Central memory CD4-positive, alpha-beta T cell (primary cell): ENCODE results near the gene RNF223.

Experiments
- DNase-seq: peaks from one replicate; pipeline ENCODE4 v3.0.0; 2022
- total RNA-seq, 3 experiments: gene quantifications; one replicate each; lab custom pipeline; 2026; lab: John Stamatoyannopoulos, UW

RNF223 gene
- total RNA-seq = 0 to 0.04 (median 0) reads per million in 3 experiments

DNA sequence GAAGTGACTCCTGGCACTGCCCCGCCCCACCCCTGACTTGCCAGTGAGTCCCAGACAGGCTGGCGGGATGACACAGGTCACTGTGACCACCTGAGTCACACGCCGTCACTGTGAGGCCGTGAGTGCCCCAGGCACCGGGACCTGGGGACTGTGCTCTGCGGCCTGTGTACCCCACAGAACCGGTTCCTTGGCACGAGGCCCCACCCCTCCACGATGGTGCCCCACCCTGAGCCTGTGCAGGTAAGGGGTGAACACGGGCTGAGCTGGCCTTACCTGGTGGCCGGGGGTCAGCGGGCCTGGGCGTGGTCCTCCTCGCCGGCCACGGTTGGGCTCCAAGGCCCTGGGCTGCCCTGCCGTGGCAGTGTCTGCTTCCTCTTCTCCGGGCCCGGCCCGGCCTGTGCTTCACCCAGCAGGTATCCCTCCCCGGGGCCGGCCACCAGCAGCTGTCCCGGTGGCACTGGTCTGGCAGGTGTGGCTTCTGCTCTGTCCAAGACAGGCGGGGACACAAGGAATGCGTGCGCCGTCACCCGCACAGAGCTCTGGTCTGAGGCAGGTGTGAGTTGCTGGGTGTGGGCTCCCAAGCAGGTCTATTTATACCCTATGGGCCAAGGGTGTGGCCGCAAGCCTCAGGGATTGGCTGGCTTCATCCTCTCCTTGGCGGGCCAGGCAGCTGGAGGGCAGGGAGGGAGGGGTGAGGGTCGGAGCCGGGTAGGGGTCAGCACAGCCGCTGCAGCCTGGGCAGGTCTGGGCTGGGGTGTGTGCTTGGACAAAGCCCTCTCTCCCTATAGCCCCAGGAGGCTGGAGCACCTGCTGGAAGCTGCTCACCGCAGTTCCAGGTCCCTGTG, at the start of gene RNF223:
Gene RNF223 (minus strand): TSS at position 564 of the 845 bp plus-strand sequence. CDS start 1,740 bp downstream, outside the sequence.
- no peak for DNase-seq

DNA sequence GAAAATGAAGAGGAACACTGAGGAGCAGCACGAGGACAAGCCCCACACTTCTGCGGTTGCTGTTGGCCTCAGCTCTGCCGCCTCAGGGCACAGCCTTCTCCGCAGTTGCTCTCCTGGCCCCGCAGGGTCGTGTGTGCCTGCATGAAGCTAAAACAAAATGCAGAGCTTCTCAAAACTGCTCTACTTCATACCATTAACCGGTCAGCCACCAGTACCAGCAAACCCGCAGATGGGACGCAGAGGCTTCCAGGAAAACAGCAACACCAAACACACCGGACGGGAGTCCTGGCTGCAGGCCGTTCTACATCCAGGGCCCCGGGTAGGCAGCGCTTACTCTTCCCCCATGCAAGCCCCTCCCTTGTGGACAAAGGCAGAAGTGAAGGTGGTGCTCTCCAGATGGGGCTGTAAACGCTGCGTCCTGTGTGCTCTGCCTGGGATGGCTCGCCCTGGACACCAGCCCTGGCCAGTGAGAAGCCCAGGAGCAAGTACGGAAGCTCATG, 48.9 kb upstream of the RNF223 start:
- no peak for DNase-seq

DNA sequence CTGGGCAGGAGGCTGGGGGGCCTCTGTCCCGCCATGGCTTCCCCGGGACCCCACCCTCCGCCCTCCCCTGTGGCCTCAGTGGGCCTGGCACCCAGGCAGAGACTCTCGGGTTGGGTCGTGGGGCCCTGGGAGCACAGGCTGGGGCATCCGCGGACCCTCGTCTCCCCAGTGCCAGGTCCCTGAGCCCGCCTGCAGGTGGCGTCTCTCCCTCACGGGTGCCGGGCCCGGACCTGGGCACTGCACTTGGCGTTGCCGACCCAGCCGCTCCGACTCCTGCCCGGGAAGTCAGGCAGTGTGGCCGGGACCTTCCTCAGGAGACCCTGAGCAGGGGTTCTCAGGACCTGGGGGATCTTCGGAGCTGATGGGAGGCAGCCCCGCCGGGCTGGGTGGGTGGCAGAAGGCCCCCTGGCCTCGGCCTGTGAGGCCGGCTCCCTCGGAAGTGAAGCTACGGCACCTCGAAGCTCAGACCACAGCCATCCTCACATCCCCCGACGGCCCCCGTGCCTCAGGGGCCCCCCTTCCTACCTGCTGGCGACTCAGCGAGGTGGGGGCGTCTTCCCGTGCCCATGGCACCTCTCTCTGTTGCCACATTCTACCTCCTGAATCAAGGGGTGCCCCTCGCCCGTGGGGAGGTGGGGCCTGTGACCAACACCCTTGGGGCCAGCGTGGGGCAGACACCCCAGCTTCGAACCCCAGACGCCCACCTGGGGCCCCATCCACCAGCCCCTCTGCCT, 48.1 kb upstream of the RNF223 start:
- DNase-seq = peak; percentile 76

- no peak for DNase-seq
Measured at GRCh38 chr1:1121611-1122077, 47.5 kb upstream of the RNF223 start.

GRCh38 chr1:1120866-1121591, 46.9 kb upstream of the RNF223 start:
- no peak for DNase-seq

DNA sequence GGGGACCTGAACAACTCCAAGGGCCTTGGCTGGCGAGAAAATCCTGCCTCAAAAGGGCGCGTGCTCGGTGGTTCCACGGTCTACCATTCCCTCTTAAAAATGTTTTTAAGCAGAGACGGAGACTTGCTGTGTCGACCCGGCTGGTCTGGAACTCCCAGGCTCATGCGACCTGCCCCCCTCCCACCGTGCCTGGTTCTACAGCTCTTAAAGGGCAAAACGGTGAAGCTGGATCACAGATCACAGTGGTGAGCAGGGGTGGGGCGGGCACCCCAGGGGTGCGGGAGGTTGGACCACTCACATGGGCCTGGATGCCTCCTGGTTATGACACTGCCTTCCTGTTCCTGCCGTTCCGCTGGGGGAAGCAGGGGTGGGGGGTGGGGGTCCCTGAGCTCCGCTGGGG, 46.0 kb upstream of the RNF223 start:
- no peak for DNase-seq

GRCh38 chr1:1119272-1119890, 45.3 kb upstream of the RNF223 start:
- DNase-seq = no peak

DNA sequence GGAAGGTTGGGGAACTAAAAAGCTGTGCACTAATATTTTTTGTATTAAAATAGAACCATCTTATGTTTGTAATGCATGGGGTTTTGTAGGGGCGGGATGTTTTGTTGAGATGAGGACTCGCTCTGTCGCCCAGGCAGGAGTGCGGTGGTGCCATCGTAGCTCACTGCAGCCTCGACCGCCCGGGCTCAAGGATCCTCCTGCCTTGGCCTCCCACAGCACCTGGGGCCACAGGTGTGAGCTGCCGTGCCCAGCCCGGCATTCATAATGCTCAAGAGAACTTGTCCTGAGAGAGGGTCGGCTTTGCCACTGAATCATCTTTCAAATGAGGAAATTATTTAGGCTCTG, 44.7 kb upstream of the RNF223 start:
- DNase-seq = no peak

- DNase-seq = no peak
Measured at GRCh38 chr1:1118011-1118875, 44.1 kb upstream of the RNF223 start.

DNA sequence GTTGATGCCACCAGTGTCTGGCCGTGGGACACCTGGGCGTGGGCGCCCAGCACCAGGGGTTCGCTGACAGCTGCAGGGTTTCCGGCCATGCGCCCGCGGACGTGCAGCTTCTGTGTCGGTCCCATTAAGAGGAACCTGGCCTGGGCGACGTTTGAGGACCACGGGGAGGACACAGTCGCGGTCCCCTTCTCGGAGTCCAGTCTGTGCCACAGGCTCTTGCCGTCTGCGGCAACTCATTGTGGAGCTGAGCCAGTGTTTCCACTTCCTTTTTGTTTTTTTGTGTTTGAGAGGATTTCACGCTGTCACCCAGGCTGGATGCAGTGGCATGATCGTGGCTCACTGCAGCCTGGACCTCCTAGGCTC, 43.3 kb upstream of the RNF223 start:
- no peak for DNase-seq

- DNase-seq = peak; percentile 23
Measured at GRCh38 chr1:1116701-1117468, 42.8 kb upstream of the RNF223 start.

DNA sequence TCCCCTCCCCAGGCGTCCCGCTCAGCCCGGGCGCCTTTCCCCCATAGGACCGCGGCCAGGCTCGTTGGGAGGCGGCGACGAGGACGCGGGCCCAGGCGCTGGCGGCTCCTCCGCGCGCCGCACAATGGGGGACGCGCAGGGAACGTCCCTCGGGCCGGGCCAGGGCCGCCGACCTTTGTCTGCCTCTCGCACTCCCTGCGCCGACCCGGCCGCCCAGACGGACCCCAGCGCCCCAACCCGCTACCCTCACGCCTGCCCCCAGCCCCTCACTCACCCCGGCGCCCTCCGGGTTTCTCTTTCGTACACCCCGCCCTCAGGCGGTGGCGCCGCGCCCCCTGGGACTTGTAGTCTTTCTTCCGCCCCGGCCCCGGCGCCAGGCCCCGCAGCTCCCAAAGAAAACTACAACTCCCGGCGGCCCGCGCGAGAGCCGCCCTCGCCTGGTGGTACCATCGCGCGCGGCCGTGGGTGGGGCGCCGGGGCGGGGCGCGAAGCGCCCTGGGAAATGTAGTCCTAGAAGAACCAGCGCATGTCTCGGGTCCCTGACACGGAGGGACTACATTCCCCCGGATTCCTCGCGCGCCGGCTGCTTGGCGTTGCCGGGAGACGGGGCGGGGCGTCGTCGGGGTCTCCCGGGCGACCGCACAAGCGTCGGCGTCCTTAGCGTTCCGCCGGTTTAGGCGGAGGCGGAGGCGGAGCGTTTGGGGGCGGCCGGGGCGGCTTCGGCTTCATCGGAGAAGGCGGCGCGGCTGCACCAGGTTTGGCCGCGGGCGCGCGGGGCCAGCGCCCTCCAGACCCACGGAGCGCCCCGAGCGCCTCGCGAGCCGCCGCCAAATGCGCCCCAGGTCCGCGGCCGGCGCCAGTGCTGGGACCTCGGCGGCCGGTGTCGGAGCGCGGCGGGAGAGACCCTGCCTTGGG, 41.9 kb upstream of the RNF223 start, which contains the start of gene C1orf159:
Gene C1orf159 (minus strand): TSS at position 304 of the 915 bp plus-strand sequence. CDS start 24,546 bp downstream, outside the sequence.
- DNase-seq = peak; percentile 97

GRCh38 chr1:1115136-1115785, 41.2 kb upstream of the RNF223 start:
- no peak for DNase-seq

GRCh38 chr1:1114431-1114830, 40.3 kb upstream of the RNF223 start:
- DNase-seq = no peak

DNA sequence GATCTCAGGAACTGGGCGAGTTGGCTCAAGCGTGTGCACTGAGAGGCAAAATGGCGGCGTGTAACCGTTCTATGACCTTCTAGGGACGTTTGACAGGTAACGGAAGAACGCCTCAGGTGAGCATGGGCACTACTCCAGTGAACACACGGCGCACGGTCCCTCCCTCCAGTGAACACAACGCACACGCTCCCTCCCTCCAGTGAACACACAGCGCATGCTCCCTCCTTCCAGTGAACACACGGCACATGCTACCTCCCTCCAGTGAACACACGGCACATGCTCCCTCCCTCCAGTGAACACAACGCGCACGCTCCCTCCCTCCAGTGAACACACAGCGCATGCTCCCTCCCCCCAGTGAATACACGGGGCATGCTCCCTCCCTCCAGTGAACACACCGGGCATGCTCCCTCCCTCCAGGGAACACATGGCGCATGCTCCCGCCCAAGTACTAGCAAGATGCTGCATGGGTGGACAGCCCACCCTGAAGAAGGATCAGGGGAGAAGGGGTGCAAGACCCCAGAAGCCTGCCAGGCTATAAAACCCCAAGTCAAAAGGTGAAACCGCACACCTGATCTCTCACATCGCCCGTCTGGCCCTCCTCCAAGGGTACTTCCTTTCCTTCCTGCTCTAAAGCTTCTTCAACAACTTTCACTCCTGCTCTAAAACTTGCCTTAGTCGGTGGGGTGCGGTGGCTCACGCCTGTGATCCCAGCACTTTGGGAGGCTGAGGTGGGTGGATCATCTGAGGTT, 38.3 kb upstream of the RNF223 start:
- DNase-seq = no peak

- no peak for DNase-seq
Measured at GRCh38 chr1:1111516-1112236, 37.6 kb upstream of the RNF223 start.

DNA sequence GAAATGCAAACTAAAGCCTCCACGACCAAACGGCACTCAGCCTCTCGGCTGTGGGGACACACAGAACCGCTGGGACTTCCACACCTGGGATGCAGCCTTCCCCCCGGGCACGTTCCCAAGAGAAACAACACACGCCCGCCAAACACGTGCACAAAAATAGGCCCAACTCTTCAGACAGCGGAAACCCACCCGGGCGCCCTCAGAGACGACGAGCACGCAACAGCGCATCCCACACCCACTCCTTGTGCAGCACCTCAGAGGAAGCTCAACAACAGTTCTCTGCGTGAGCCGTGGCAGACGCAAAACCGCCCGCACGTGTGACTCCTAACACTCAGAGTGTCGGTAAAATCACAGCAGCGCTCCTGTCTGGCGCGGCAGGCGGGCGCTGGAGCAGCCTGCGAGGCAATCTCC, 36.5 kb upstream of the RNF223 start:
- no peak for DNase-seq

- DNase-seq = no peak
Measured at GRCh38 chr1:1109743-1110142, 35.6 kb upstream of the RNF223 start.
